A673 (cell line): Measurements from ENCODE around the gene CDK11B.

ENCODE experiments used
- CTCF ChIP-seq: fragments of 300-800, 200-600 bp; sonication (generic); conservative IDR thresholded peaks from 2 replicates; pipeline ENCODE4 v1.5.1; 2017; ENCODE audit warnings: low read depth, mild to moderate bottlenecking, antibody characterized with exemption, low read length, moderate library complexity, mixed read lengths
- EZH2 ChIP-seq: fragments of 200-600 bp; sonication (generic); IDR thresholded peaks from 2 replicates; pipeline ENCODE4 v1.6.1; 2017; ENCODE audit warnings: borderline replicate concordance, low read depth, mild to moderate bottlenecking, mixed read lengths, antibody characterized with exemption, low read length; ENCODE audit not compliant: poor library complexity, severe bottlenecking

GRCh38 chr1:1629430-1630190 lies 29.2 kb downstream of the CDK11B start:
- TF ChIP-seq CTCF (no peak), EZH2 (no peak)
